OCI-LY7 (cell line): Measurements from ENCODE around the gene SLC4A3. TPM values are rescaled to one million over a fixed set of nuclear protein-coding genes. Genes with fewer than 3 reads are reported as not detected.
A peak's percentile ranks its signal among the peaks of the same experiment; 100 is the strongest.

Source experiments
- BruUV-seq: library from RNA; stranded (reverse); fragments of 400-500 nt; replicated peaks from 2 replicates; lab custom pipeline; 2021; lab: Mats Ljungman, UMichigan
- CTCF ChIA-PET: fragments of 300-600 bp; sonication (Branson Sonifier 250); formaldehyde crosslinking; loops from one replicate; lab custom pipeline; 2022; ENCODE audit warnings: antibody characterized with exemption; ENCODE audit not compliant: unreplicated experiment; lab: Charles Lee
- POLR2A ChIA-PET: fragments of 300-600 bp; sonication (Branson Sonifier 250); formaldehyde crosslinking; loops from one replicate; lab custom pipeline; 2022; ENCODE audit warnings: antibody characterized with exemption; lab: Charles Lee
- DNase-seq: peaks from one replicate; pipeline ENCODE4 v3.0.0-alpha.2; 2015; ENCODE audit warnings: low spot score
- H2AFZ ChIP-seq: fragments of 200-600 bp; sonication (generic), shearing (Covaris generic); 2 replicates; pipeline ENCODE4 v1.6.1; 2014; ENCODE audit warnings: mild to moderate bottlenecking, antibody characterized with exemption, low read length, moderate library complexity
- H3K27ac ChIP-seq: fragments of 200-600 bp; sonication (generic); 2 replicates; pipeline ENCODE4 v1.5.1; 2014; ENCODE audit warnings: mixed run types, low read depth, mild to moderate bottlenecking, moderate library complexity, low read length, inconsistent platforms; ENCODE audit not compliant: poor library complexity, severe bottlenecking
- H3K36me3 ChIP-seq: fragments of 200-600 bp; sonication (generic); 2 replicates; pipeline ENCODE4 v1.6.1; 2014; ENCODE audit warnings: mild to moderate bottlenecking, antibody characterized with exemption, low read length, moderate library complexity, mixed read lengths; ENCODE audit not compliant: insufficient read depth
- H3K4me1 ChIP-seq: fragments of 200-600 bp; sonication (generic); 2 replicates; pipeline ENCODE4 v1.5.1; 2014; ENCODE audit warnings: mild to moderate bottlenecking, low read length; ENCODE audit not compliant: insufficient read depth, poor library complexity, severe bottlenecking
- H3K4me2 ChIP-seq: fragments of 200-600 bp; sonication (generic); 2 replicates; pipeline ENCODE4 v1.6.1; 2014; ENCODE audit warnings: mild to moderate bottlenecking, low read length
- H3K4me3 ChIP-seq: fragments of 200-600 bp; sonication (generic); 2 replicates; pipeline ENCODE4 v1.5.1; 2014; ENCODE audit warnings: mild to moderate bottlenecking, low read depth, low read length; ENCODE audit not compliant: poor library complexity, severe bottlenecking
- H3K79me2 ChIP-seq: fragments of 200-600 bp; sonication (generic); 2 replicates; pipeline ENCODE4 v1.6.1; 2016; ENCODE audit warnings: low read depth, mild to moderate bottlenecking, low read length, moderate library complexity, mixed read lengths; ENCODE audit not compliant: insufficient read depth
- H3K9me2 ChIP-seq: fragments of 200-600 bp; sonication (generic); 2 replicates; pipeline ENCODE4 v1.6.1; 2016; ENCODE audit warnings: mild to moderate bottlenecking, low read length, mixed read lengths; ENCODE audit not compliant: insufficient read depth
- H3K9me3 ChIP-seq: fragments of 200-600 bp; sonication (generic); 2 replicates; pipeline ENCODE4 v1.6.1; 2014; ENCODE audit warnings: mild to moderate bottlenecking, mixed run types, low read length, mixed read lengths
- H4K20me1 ChIP-seq: fragments of 200-600 bp; sonication (generic); 2 replicates; pipeline ENCODE4 v1.6.1; 2014; ENCODE audit warnings: mild to moderate bottlenecking, antibody characterized with exemption, low read length, moderate library complexity, mixed read lengths; ENCODE audit not compliant: insufficient read depth
- EZH2phosphoT487 ChIP-seq: fragments of 200-600 bp; sonication (generic); IDR thresholded peaks from 2 replicates; pipeline ENCODE4 v1.6.1; 2018; ENCODE audit warnings: low read depth, borderline replicate concordance, mild to moderate bottlenecking, mixed run types, antibody characterized with exemption, low read length, moderate library complexity, mixed read lengths
- intact Hi-C: fragments of 100-400 bp; cut with micrococcal nuclease; formaldehyde crosslinking; loops from one replicate; pipeline ENCODE4 v1.10.0; 2022; ENCODE audit not compliant: unreplicated experiment
- total RNA-seq, 2 experiments: library from RNA; depleted of rRNA in 1 of 2; stranded (reverse); fragments of >200 nt in 1 of 2; shearing (Covaris generic) in 1 of 2; gene quantifications; 2 replicates each; pipeline ENCODE4 v1.2.3, GENCODE V29; 2014 to 2022
- TF ChIP-seq, protein P1 (sequence below): fragments of 200-600 bp; sonication (generic); conservative IDR thresholded peaks from 2 replicates; pipeline ENCODE4 v1.5.1; 2014; ENCODE audit warnings: mild to moderate bottlenecking, antibody characterized with exemption, low read length, moderate library complexity, mixed read lengths

The SLC4A3 gene
- total RNA-seq, 2 experiments from 2014 or later: not detected

- TF ChIP-seq, protein P1, sequence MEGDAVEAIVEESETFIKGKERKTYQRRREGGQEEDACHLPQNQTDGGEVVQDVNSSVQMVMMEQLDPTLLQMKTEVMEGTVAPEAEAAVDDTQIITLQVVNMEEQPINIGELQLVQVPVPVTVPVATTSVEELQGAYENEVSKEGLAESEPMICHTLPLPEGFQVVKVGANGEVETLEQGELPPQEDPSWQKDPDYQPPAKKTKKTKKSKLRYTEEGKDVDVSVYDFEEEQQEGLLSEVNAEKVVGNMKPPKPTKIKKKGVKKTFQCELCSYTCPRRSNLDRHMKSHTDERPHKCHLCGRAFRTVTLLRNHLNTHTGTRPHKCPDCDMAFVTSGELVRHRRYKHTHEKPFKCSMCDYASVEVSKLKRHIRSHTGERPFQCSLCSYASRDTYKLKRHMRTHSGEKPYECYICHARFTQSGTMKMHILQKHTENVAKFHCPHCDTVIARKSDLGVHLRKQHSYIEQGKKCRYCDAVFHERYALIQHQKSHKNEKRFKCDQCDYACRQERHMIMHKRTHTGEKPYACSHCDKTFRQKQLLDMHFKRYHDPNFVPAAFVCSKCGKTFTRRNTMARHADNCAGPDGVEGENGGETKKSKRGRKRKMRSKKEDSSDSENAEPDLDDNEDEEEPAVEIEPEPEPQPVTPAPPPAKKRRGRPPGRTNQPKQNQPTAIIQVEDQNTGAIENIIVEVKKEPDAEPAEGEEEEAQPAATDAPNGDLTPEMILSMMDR: peak; percentile 97
- no peak for TF ChIP-seq EZH2phosphoT487
- Histone ChIP-seq H3K4me1 (peaks cover 6% of the 10 kb centered on the region), H3K9me3 (no peaks in the 10 kb centered on the region), H2AFZ (peak overlapping the region; percentile 97), H3K4me3 (peak overlapping the region; percentile 30), H3K4me2 (peak overlapping the region; percentile 68), H3K9me2 (no peaks in the 10 kb centered on the region), H3K36me3 (no peaks in the 10 kb centered on the region), H4K20me1 (no peaks in the 10 kb centered on the region), H3K27ac (no peak overlapping the region), H3K79me2 (no peaks in the 10 kb centered on the region)
- intact Hi-C loops: loop anchor here (1.0 to 5.0 kb wide), 4 partner anchors 45 to 240 kb away; partner anchors contain the start of gene STK11IP
- CTCF ChIA-PET: interaction anchor here (0.6 to 1.2 kb wide), 2 partner anchors 12 to 45 kb away, joined by 3 to 4 read pairs; no protein-coding TSS in a partner anchor
- no TSS peak for BruUV-seq
- DNase-seq: peak; percentile 95
- POLR2A ChIA-PET: interaction anchor here (1.0 kb wide), 1 partner anchor 143 kb away, joined by 3 read pairs; the partner anchor contains the start of gene GMPPA
These were observed 15.1 kb downstream of the SLC4A3 start for GRCh38 chr2:219642465-219643083.

DNA sequence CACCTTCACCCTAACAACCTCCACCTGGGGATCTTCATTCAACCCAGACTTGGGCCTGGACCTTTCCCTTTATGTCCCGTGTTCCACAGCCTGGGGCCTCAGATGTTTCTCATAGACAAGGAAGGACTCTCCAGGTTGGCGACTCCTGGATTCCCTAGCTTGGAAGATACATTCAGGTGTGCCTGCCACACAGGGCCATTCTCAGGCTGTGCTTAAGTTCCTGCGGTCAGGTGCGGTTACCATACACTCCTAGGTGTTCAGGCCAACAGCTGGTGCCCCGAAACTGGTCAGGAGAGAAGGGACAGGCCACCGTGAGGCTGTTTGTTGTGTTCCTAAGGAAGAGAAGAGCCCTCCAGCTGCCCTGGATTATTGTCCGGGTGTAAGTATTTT is 15.6 kb downstream of the SLC4A3 start:
- no peaks in the 10 kb centered on the region for H3K79me2 ChIP-seq
- no TSS peak for BruUV-seq
- TF ChIP-seq, protein P1: no peak
- no peak for TF ChIP-seq EZH2phosphoT487
- no peaks in the 10 kb centered on the region for H3K9me2 ChIP-seq
- H3K4me1 ChIP-seq: peaks cover 6% of the 10 kb centered on the region
- no peaks in the 10 kb centered on the region for H3K36me3 ChIP-seq
- H3K9me3 ChIP-seq: no peaks in the 10 kb centered on the region
- no peak for DNase-seq
- POLR2A ChIA-PET: interaction anchor here (0.5 to 1.0 kb wide), 2 partner anchors 22 to 144 kb away, joined by 3 to 5 read pairs; partner anchors contain the start of gene GMPPA
- no peaks in the 10 kb centered on the region for H4K20me1 ChIP-seq
- H3K27ac ChIP-seq: no peak overlapping the region
- peak overlapping the region; percentile 97 for H2AFZ ChIP-seq
- peak overlapping the region; percentile 68 for H3K4me2 ChIP-seq
- no peak overlapping the region for H3K4me3 ChIP-seq
- CTCF ChIA-PET: interaction anchor here (0.6 to 1.2 kb wide), 2 partner anchors 13 to 46 kb away, joined by 3 to 4 read pairs; no protein-coding TSS in a partner anchor
- intact Hi-C loops: loop anchor here (5.0 kb wide), 1 partner anchor 241 kb away; no protein-coding TSS in a partner anchor
